Activated CD4-positive, alpha-beta T cell treated with anti-CD3 and anti-CD28 coated beads, Interleukin-2, Interleukin-4, amounts not matched to agents 100 ng/mL and 50 ng/mL, durations not matched to agents 16 hours and 8 hours (primary cell): ENCODE data around the gene DOHH.

Experiments
- DNase-seq: peaks from one replicate; pipeline ENCODE4 v3.0.0-alpha.2; 2020; ENCODE audit warnings: low spot score

DOHH gene

DNA sequence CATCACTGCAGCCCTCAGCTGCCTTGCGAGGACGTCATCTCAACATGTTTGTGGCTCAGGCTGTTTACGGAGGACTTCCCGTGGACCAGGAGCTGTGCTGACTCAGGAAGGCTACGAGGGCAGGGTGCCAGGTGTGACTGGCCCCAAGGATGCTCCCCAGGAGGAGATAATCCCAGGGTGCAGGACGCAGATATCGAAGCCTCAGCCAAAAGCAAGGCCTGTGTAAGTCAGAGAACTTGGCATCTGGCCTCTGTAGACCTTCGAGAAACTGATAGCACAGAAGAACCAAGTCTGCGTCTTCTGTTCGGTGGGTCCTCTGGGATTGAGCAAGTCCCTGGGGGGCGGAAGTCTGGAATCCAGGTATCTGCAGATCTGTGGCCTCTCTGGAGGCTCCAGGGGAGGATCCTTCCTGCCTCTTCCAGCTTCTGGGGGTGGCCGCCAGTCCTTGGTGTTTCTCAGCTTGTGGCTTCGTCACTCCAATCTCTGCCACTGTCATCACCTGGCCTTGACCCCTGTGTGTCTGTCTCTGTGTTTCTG lies 2.6 kb upstream of the DOHH start:
- DNase-seq, result no peak

DNA sequence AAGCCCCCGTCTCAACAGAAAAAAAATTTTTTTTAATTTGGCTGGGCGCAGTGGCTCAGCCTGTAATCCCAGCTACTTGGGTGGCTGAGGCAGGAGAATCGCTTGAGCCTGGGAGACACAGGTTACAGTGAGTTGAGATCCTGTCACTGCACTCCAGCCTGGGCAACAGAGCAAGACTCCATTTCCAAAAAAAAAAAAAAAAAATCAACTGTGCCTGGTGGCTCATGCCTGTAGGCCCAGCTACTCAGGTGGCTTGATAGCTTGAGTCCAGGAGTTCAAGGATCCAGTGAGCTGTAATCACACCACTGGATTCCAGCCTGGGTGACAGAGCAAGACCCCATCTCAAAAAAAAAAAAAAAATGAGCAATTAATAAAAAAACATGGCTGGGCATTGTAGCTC lies 1.3 kb upstream of the DOHH start:
- DNase-seq, result no peak

DNA sequence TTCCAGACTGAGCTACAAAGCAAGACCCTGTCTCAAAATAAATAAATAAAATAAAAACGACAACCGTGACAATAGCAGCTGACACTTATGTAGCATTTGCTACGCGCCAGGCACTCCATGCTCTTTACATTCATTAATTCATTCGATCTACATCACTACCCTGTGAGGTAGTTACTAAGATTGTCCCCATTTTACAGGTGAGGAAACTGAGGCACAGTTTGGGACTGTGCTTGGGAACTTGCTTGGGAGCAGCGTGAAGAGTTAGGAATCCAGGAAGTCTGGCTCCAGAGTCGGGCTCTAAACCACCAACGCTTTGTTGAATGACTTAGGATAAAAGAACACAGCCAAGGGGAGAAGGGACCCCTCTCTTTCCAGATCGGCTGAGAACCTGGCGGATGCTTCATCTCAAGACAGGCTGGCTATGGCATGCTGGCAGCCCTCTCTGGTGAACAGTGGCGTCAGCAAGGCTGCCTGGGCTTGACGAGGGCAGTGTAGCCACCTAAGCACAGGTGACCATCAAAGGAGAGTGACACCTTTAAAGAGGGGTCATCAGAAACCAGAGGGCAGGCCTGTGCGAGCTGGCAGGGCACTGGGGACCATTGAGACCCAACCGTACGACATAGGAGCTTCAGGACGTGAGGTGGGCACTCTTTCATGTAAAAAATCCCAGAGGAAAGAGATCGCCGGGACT lies 591 bp downstream of the DOHH start:
- no peak for DNase-seq

DNA sequence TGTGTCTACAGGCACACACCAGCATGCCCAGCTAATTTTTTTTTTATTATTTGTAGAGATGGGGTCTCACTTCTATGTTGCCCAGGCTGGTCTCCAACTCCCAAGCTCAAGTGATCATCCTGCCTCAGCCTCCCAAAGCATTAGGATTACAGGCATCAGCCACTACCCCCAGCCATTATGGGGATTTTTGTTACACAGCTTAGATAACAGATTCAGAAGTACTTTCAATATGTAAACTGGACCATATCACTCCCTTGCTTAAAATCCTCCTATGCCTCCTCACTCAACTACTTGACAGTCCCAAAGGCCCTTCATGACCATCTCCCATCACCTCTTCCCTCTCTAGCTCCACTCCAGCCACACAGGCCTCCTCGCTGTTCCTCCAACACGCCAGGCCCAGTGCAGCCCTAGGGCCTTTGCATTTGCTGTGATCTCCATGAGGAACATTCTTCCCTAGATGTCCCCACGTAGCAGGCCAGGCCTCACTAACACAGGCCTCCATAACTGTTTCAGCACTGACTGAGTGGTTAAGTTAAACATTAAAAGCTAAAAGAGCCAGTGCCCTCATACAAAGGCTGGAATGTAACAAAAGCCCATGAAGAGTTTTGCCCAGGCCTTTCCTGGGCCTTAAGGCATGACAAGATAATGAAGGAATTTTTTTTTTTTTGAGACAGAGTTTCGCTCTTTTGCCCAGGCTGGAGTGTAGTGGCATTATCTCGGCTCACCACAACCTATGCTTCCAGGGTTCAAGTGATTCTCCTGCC lies 2.5 kb downstream of the DOHH start:
- DNase-seq, result no peak

GRCh38 chr19:3496392-3497273 lies 3.8 kb downstream of the DOHH start:
- no peak for DNase-seq

GRCh38 chr19:3494559-3494958 lies 5.9 kb downstream of the DOHH start:
- peak; percentile 39 for DNase-seq

- peak; percentile 49 for DNase-seq
These were observed 6.4 kb downstream of the DOHH start for GRCh38 chr19:3494051-3494450.

GRCh38 chr19:3493651-3494050 lies 6.8 kb downstream of the DOHH start:
- no peak for DNase-seq

GRCh38 chr19:3492919-3493318 lies 7.6 kb downstream of the DOHH start:
- DNase-seq, result no peak

GRCh38 chr19:3492131-3492839 lies 8.2 kb downstream of the DOHH start:
- DNase-seq, result no peak

GRCh38 chr19:3491396-3492119 lies 8.9 kb downstream of the DOHH start:
- DNase-seq, result no peak

GRCh38 chr19:3483226-3483628 lies 17.2 kb downstream of the DOHH start, which contains the start of gene SMIM44:
Gene SMIM44 (minus strand): TSS chr19:3483441. CDS start chr19:3483403, 38 bp downstream.
- DNase-seq, result no peak

DNA sequence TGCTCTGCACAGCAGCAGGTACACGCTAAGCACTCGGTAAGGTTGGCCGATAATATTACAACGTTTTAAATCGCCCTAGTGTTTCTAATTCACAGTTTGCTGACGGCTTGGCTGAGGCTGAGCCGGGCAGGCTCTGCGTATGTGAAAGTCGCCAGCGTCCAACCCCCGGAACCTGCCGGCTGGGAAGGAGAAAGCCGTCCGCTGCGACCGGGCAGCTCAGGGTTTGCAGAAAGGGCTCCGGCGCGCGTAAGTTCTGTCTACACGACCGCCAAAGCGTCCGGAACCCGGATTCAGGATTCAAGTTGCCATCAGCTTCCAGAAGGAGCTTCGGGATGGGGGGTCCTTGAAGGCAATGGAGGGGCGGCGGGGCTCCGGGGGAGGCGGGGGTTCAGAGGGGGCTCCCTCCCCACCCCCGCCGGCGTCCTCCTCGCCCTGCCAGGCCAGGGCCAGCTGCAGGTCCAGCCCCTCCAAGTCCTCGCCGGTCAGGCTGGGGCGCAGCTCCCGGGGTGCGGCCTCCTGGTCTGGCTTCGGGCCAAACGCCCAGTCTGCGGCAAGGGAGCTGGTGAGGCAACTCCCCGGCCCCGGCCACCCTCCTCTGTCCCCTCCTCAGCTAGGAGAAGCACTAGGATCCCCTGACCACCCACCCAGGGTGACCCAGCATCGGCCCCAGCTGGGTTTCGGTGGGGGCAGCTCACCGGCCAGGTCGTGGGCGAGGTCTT lies 17.8 kb downstream of the DOHH start:
- no peak for DNase-seq

DNA sequence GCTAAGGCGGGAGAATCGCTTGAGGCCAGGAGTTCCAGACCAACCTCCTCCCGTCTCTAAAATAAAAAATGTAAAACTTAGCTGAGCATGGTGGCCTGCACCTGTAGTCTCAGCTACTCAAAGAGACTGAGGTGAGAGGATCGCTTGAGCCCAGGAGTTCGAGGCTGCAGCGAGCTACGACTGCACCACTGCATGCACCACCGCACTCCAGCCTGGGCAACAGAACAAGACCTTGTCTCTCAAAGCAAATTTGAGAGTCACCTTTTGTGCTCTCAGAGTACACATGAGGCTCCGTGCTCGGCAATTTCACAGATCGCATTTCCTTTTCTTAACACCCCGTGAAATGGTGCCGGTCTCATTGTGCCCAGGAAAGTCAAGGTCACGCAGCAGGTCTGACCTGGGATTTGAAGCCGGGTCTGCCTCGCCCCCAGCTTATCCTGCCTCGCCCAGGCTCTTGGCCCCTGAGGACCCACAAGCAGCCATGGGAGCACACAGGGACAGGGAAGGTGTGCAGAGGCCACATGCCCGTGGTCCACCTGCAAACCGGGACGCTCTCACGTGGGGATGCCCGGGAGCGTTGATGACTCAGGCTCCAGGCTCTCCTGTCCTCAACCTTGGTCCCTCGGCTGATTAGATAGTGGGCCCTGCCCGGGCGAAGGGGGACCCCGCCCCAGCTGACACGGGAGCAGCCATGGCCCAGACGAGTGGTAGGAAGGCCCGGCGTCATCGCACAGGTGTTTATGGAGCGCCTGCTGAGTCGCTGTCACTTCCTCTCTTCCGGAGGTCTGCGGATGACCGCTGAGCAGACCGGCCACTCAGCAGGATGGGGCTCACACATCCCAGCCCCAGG lies 19.0 kb downstream of the DOHH start:
- DNase-seq, result no peak

GRCh38 chr19:3480383-3481091 lies 19.9 kb downstream of the DOHH start, which contains the start of gene SMIM24:
Gene SMIM24 (minus strand): TSS chr19:3480525. CDS start chr19:3480463, 62 bp downstream.
- no peak for DNase-seq

DNA sequence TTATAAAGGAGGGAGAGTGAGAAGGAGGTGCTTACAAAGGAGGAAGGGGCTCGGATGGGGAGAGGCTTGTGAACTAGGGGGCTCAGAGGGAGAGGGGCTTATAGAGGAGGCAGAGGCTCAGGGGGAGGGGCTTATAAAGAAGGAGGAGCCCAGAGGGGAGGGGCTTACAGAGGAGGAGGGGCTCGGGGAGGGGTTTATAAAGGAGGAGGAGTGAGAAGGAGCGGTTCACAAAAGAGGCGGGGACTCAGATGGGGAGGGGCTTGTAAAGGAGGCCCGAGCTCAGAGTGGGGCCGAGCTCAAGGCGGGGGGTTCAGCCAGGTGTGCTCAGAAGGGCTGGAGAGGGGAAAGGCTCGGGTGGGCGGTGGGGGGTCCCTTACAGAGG lies 20.6 kb downstream of the DOHH start:
- DNase-seq, result no peak

DNA sequence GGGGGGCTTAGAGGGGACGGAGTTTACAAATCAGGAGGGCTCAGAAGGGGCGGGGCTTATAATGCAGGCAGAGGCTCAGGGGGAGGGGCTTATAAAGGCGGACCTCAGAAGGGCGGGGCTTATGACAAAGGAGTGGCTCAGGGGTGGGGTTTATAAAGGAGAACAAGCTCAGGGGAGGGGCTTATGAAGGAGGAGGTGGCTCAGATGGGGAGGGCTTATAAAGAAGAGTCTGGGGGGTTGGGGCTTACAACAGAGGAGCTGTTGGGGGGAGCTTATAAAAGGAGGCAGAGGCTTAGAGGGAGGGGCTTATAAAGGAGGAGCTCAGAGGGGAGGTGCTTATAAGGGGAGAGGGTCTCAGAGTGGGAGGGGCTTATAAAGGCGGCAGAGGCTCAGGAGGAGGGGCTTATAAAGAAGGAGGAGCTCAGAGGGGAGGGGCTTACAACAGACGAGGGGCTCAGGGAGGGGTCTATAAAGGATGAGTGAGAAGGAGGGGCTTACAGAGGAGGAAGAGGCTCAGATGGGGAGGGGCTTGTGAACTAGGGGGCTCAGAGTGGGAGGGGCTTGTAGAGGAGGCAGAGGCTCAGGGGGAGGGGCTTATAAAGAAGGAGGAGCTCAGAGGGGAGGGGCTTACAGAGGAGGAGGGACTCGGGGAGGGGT lies 21.2 kb downstream of the DOHH start:
- peak; percentile 31 for DNase-seq
